Measurements from ENCODE around the gene MICAL3.
"Not testable (repeated sequence)": the region's sequence is repeated elsewhere in the genome, so short reads cannot be mapped to it uniquely, and the experiment has no call there.

The MICAL3 gene

GRCh38 chr22:17939579-17939978 is 84.8 kb downstream of the MICAL3 start:
- Histone ChIP-seq H3K9ac (ENCODE audit: low read length) (no peak overlapping the region), H3K27ac (ENCODE audit: low read length) (no peak overlapping the region), H2AFZ (ENCODE audit: low read depth, low read length) (no peak overlapping the region), H3K79me2 (ENCODE audit: low read length) (peaks cover 90% of the 10 kb centered on the region), H4K20me1 (ENCODE audit: insufficient read depth, low read length) (peaks cover 85% of the 10 kb centered on the region), H3K27me3 (ENCODE audit: low read depth, low read length) (no peaks in the 10 kb centered on the region), H3K4me3 (ENCODE audit: low read length) (no peak overlapping the region), H3K36me3 (replicated peaks; ENCODE audit: low read depth, low read length) (peaks cover 36% of the 10 kb centered on the region), H3K4me1 (ENCODE audit: low read length) (peaks cover 18% of the 10 kb centered on the region), H3K9me3 (ENCODE audit: insufficient read depth, low read length) (no peaks in the 10 kb centered on the region), H3K4me2 (ENCODE audit: low read length) (no peak overlapping the region)
- TF ChIP-seq EZH2phosphoT487 (IDR thresholded peaks at IDR 0.05; ENCODE audit: low read depth), result no peak
- no peak for TF ChIP-seq CTCF (IDR thresholded peaks at IDR 0.05; ENCODE audit: low read depth, low read length)

GRCh38 chr22:17939011-17939410 is 85.3 kb downstream of the MICAL3 start:
- H3K27ac ChIP-seq (ENCODE audit: low read length), result no peak overlapping the region
- no peak overlapping the region for H3K4me2 ChIP-seq (ENCODE audit: low read length)
- H3K4me1 ChIP-seq (ENCODE audit: low read length), result peaks cover 18% of the 10 kb centered on the region
- no peak overlapping the region for H3K9ac ChIP-seq (ENCODE audit: low read length)
- H3K79me2 ChIP-seq (ENCODE audit: low read length), result peaks cover 90% of the 10 kb centered on the region
- H3K4me3 ChIP-seq (ENCODE audit: low read length), result no peak overlapping the region
- no peaks in the 10 kb centered on the region for H3K9me3 ChIP-seq (ENCODE audit: insufficient read depth, low read length)
- no peaks in the 10 kb centered on the region for H3K27me3 ChIP-seq (ENCODE audit: low read depth, low read length)
- peaks cover 83% of the 10 kb centered on the region for H4K20me1 ChIP-seq (ENCODE audit: insufficient read depth, low read length)
- H3K36me3 ChIP-seq (replicated peaks; ENCODE audit: low read depth, low read length), result peaks cover 36% of the 10 kb centered on the region
- H2AFZ ChIP-seq (ENCODE audit: low read depth, low read length), result no peak overlapping the region
- no peak for TF ChIP-seq CTCF (IDR thresholded peaks at IDR 0.05; ENCODE audit: low read depth, low read length)
- TF ChIP-seq EZH2phosphoT487 (IDR thresholded peaks at IDR 0.05; ENCODE audit: low read depth), result no peak

GRCh38 chr22:17938484-17938924 is 85.9 kb downstream of the MICAL3 start:
- no peaks in the 10 kb centered on the region for H3K9me3 ChIP-seq (ENCODE audit: insufficient read depth, low read length)
- H3K36me3 ChIP-seq (replicated peaks; ENCODE audit: low read depth, low read length), result peaks cover 36% of the 10 kb centered on the region
- no peak overlapping the region for H3K9ac ChIP-seq (ENCODE audit: low read length)
- no peak overlapping the region for H3K4me3 ChIP-seq (ENCODE audit: low read length)
- peaks cover 18% of the 10 kb centered on the region for H3K4me1 ChIP-seq (ENCODE audit: low read length)
- H2AFZ ChIP-seq (ENCODE audit: low read depth, low read length), result no peak overlapping the region
- no peaks in the 10 kb centered on the region for H3K27me3 ChIP-seq (ENCODE audit: low read depth, low read length)
- H3K79me2 ChIP-seq (ENCODE audit: low read length), result peaks cover 90% of the 10 kb centered on the region
- H4K20me1 ChIP-seq (ENCODE audit: insufficient read depth, low read length), result peaks cover 83% of the 10 kb centered on the region
- no peak overlapping the region for H3K4me2 ChIP-seq (ENCODE audit: low read length)
- no peak overlapping the region for H3K27ac ChIP-seq (ENCODE audit: low read length)
- TF ChIP-seq EZH2phosphoT487 (IDR thresholded peaks at IDR 0.05; ENCODE audit: low read depth), result no peak
- no peak for TF ChIP-seq CTCF (IDR thresholded peaks at IDR 0.05; ENCODE audit: low read depth, low read length)

GRCh38 chr22:17932457-17932856 is 91.9 kb downstream of the MICAL3 start:
- H4K20me1 ChIP-seq (ENCODE audit: insufficient read depth, low read length), result peaks cover 72% of the 10 kb centered on the region
- H3K27me3 ChIP-seq (ENCODE audit: low read depth, low read length); H3K9ac ChIP-seq (ENCODE audit: low read length); H3K4me1 ChIP-seq (ENCODE audit: low read length); H3K36me3 ChIP-seq (replicated peaks; ENCODE audit: low read depth, low read length); H3K9me3 ChIP-seq (ENCODE audit: insufficient read depth, low read length); H3K4me2 ChIP-seq (ENCODE audit: low read length); H3K4me3 ChIP-seq (ENCODE audit: low read length); H2AFZ ChIP-seq (ENCODE audit: low read depth, low read length); H3K27ac ChIP-seq (ENCODE audit: low read length): not testable (repeated sequence)
- H3K79me2 ChIP-seq (ENCODE audit: low read length), result peaks cover 88% of the 10 kb centered on the region

GRCh38 chr22:17931400-17931825 is 92.9 kb downstream of the MICAL3 start:
- H2AFZ ChIP-seq (ENCODE audit: low read depth, low read length), result no peak overlapping the region

More at GRCh38 chr22:17931400-17931825, 92.9 kb downstream of the MICAL3 start:
- no peak overlapping the region for H3K27ac ChIP-seq (ENCODE audit: low read length)
- H4K20me1 ChIP-seq (ENCODE audit: insufficient read depth, low read length), result peaks cover 72% of the 10 kb centered on the region
- H3K79me2 ChIP-seq (ENCODE audit: low read length), result peaks cover 88% of the 10 kb centered on the region
- 0 out of 2 replicates have a peak, but pooled peaks cover 2% of the 10 kb centered on the region for H3K4me1 ChIP-seq (ENCODE audit: low read length)
- TF ChIP-seq EZH2phosphoT487 (IDR thresholded peaks at IDR 0.05; ENCODE audit: low read depth) (no peak), CTCF (IDR thresholded peaks at IDR 0.05; ENCODE audit: low read depth, low read length) (no peak)
- no peaks in the 10 kb centered on the region for H3K36me3 ChIP-seq (replicated peaks; ENCODE audit: low read depth, low read length)
- no peaks in the 10 kb centered on the region for H3K9me3 ChIP-seq (ENCODE audit: insufficient read depth, low read length)
- no peaks in the 10 kb centered on the region for H3K27me3 ChIP-seq (ENCODE audit: low read depth, low read length)
- no peak overlapping the region for H3K4me2 ChIP-seq (ENCODE audit: low read length)
- H3K4me3 ChIP-seq (ENCODE audit: low read length), result no peak overlapping the region
- H3K9ac ChIP-seq (ENCODE audit: low read length), result no peak overlapping the region

All from OCI-LY3 (cell line).